Adrenal gland (tissue), 12 donors: ENCODE data around the gene CNNM2. TPM values are rescaled to one million over a fixed set of nuclear protein-coding genes. Genes with fewer than 3 reads are reported as not detected.

Experiments used
- DNase-seq, 7 donors: peaks; one replicate each; pipeline ENCODE4 v3.0.0-alpha.2; 2019 to 2020
- H3K27ac ChIP-seq, 5 donors: fragments of 200-600 bp; sonication (generic) in 4 of 5; 1 replicate in 3 of 5; 2 replicates in 2 of 5; pipeline versions ENCODE4 v1.5.1 to v1.8.0; 2016 to 2020; ENCODE audit warnings: mild to moderate bottlenecking in 1 of 5
- H3K27me3 ChIP-seq: fragments of 200-600 bp; 2 replicates; pipeline ENCODE4 v1.8.0; 2021
- H3K36me3 ChIP-seq, 2 donors: fragments of 200-600 bp; replicated peaks in 1 of 2; 1 replicate in 1 of 2; 2 replicates in 1 of 2; pipeline versions ENCODE4 v1.5.1 to v1.8.0; 2018 to 2022
- H3K4me1 ChIP-seq, 2 donors: fragments of 200-600 bp; replicated peaks in 1 of 2; 1 replicate in 1 of 2; 2 replicates in 1 of 2; pipeline versions ENCODE4 v1.5.1 to v1.8.0; 2018 to 2021
- H3K4me3 ChIP-seq, 4 donors: fragments of 200-600 bp; sonication (generic) in 3 of 4; one replicate each; pipeline ENCODE4 v1.5.1; 2016 to 2018
- H3K9me3 ChIP-seq, 3 donors: fragments of 200-600 bp; sonication (generic) in 1 of 3; replicated peaks in 1 of 3; 1 replicate in 2 of 3; 2 replicates in 1 of 3; pipeline versions ENCODE4 v1.5.1 to v1.8.0; 2016 to 2021
- POLR2A ChIP-seq, 2 donors: fragments of 450-650 bp; IDR thresholded peaks; one replicate each; pipeline ENCODE4 v1.6.1; 2017; ENCODE audit warnings: antibody characterized with exemption in 2 of 2, mild to moderate bottlenecking in 2 of 2, moderate library complexity in 1 of 2
- WGBS, 4 donors: extraction: QIAGEN DNeasy Blood & Tissue Kit in 2 of 4; methylation state at CpG; one replicate each; pipeline versions ENCODE4 v1.1.5 to v1.1.7; 2013 to 2017; 5-methylcytosine and 5-hydroxymethylcytosine counted together
- intact Hi-C, 2 donors: fragments of 100-400 bp; cut with DNase I; formaldehyde crosslinking; loops; one replicate each; pipeline versions ENCODE4 v1.14.1 to v1.15.0; 2022 to 2023
- polyA plus RNA-seq, 3 donors: library from polyadenylated mRNA; stranded (reverse); fragments of 200-250 nt in 2 of 3; fragments of 350-450 nt in 1 of 3; fragmentation: Illumina TruSeq in 1 of 3; extraction: RNeasy Lipid Tissue Mini Kit (QIAGEN cat#74804) in 1 of 3; gene quantifications; one replicate each; pipeline ENCODE4 v1.2.3, GENCODE V29; 2013 to 2014
- total RNA-seq, 9 donors: library from RNA; depleted of rRNA in 4 of 9; stranded (reverse); fragments of >200 nt in 4 of 9; fragments of 120-200 nt in 1 of 9; fragmentation: NEBNext Ultra II Directional in 1 of 9; extraction: Animal tissue kit (Norgen Biotek cat#: 25700) in 1 of 9; gene quantifications; one replicate each; pipeline versions ENCODE4 v1.1.0 to v1.2.4, GENCODE V29; 2013 to 2023
- TF ChIP-seq, protein P1 (sequence below), 6 experiments: fragments of 450-650 bp in 4 of 6; fragments of 200-600 bp in 2 of 6; sonication (generic) in 1 of 6; IDR thresholded peaks; 1 replicate in 5 of 6; 2 replicates in 1 of 6; pipeline versions ENCODE4 v1.5.1 to v1.8.0; 2016 to 2021; ENCODE audit warnings: antibody characterized with exemption in 6 of 6, mild to moderate bottlenecking in 2 of 6, moderate library complexity in 1 of 6
- donor health status: healthy with polysubstance abuse.
- donor health status: Bipolar disorder and iron deficiency.
- donor health status: DM: yes; HTN: yes; CAD: no.
- donor health status: DM: no; HTN: no; CAD: no.
- donor health status: DM: no; HTN: no; CAD: no.
- donor health status: DM: yes; HTN: yes; CAD: no.

The CNNM2 gene
- total and polyA plus RNA-seq, 12 donors: 5.4 to 52.0 (median 36.6) TPM

DNA sequence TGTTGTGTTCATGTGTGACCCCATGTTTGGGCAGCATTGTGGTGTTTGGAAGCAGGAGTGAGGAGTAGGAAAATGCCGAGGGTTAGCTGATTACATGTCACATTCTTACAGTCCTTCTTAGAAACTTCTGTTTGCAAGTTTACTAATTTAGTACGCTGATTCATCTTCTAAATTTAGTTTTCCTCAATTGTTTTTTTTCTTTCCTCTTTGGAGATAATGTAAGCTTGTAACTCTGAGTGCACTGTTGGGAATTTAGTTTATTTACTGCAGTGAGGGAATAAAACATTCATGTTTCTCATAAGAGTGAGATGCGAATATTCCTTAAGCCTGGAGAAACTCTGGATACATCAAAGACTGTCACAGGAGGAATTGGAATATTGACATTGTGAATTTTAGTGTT is 139.9 kb downstream of the CNNM2 start:
- Histone ChIP-seq H3K9me3 (no peaks in the 10 kb centered on the region), H3K4me1 (peaks cover 11 to 32% of the 10 kb centered on the region in 2 donors), H3K36me3 (no peaks in the 10 kb centered on the region), H3K27ac (peak overlapping the region in 3 of 5 donors; percentile 27 to 75 (median 71)), H3K4me3 (no peak overlapping the region), H3K27me3 (no peaks in the 10 kb centered on the region)
- intact Hi-C loops: no loop called here
- TF ChIP-seq POLR2A (IDR thresholded peaks at IDR 0.05): no peak
- TF ChIP-seq, protein P1, sequence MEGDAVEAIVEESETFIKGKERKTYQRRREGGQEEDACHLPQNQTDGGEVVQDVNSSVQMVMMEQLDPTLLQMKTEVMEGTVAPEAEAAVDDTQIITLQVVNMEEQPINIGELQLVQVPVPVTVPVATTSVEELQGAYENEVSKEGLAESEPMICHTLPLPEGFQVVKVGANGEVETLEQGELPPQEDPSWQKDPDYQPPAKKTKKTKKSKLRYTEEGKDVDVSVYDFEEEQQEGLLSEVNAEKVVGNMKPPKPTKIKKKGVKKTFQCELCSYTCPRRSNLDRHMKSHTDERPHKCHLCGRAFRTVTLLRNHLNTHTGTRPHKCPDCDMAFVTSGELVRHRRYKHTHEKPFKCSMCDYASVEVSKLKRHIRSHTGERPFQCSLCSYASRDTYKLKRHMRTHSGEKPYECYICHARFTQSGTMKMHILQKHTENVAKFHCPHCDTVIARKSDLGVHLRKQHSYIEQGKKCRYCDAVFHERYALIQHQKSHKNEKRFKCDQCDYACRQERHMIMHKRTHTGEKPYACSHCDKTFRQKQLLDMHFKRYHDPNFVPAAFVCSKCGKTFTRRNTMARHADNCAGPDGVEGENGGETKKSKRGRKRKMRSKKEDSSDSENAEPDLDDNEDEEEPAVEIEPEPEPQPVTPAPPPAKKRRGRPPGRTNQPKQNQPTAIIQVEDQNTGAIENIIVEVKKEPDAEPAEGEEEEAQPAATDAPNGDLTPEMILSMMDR (IDR thresholded peaks at IDR 0.05): no peak
- WGBS, 4 donors: 48 to 54% (median 52%) methylated on average over 3 of the region's 3 CpGs
- DNase-seq: no peak

DNA sequence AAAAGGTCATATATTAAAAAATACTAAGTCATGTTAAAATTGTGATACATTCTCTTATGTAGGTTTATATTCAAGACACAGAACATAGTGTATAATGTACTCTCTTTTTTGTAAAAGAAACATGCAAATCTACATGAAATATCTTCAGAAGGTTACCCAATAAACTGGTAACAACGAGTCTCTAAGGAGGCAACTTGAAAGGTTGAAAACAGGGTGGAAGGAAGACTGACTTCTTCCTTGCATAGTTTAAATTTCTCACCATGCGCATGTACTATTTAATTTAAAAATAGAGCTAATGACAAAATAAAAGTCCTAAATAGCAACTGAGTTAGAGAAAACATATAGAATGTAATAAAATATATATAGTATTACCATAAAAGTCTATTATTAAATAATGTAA is 142.5 kb downstream of the CNNM2 start:
- intact Hi-C loops: loop anchor here in 1 of 2 donors (10.0 kb wide), 1 partner anchor 336 kb away; no protein-coding TSS in a partner anchor

DNA sequence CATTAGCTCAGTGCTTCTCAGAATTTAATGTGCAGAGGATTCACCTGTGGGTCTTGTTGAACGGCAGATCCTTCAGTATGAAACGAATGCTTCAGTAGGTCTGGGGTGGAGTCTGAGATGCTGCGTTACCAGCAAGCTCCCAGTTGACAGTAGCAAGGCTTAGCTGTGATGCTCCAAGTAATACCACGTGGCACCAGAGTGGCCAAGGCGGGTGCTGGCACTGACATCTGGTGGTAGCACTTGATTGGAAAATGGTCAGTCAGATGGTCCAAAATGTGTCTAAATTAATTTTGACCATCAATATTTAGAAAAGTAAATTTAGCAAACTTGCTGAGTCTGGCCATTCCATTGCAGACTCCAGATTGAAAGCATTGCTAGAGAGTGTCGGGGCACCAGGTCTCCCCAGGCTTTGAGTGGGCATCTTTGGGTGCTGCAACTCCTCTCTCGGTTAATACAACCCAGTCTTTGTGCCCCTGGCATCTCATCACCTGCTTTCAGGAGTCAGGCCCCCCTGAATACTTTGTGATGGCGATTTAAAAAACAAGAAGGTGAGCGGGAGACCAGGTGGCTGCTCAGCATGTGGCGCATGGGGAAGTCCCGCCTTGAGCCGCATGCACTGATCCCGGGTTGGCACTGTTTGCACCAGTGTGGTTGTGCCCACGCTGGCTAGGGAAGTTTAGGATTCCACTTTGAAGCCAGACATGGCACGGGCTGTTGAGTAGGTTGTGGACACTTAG is 144.9 kb downstream of the CNNM2 start:
- no peak overlapping the region for H3K27ac ChIP-seq
- intact Hi-C loops: loop anchor here in 1 of 2 donors (10.0 kb wide), 1 partner anchor 338 kb away; no protein-coding TSS in a partner anchor
- H3K27me3 ChIP-seq: no peaks in the 10 kb centered on the region
- 86 to 91% (median 89%) methylated on average over 14 to 15 of the region's 15 CpGs for WGBS, 4 donors
- DNase-seq: no peak
- H3K4me3 ChIP-seq: no peak overlapping the region
- H3K4me1 ChIP-seq: peaks cover 0 to 3% of the 10 kb centered on the region in 2 donors
- no peaks in the 10 kb centered on the region for H3K9me3 ChIP-seq
- TF ChIP-seq, protein P1 (IDR thresholded peaks at IDR 0.05): peak in 1 of 6 experiments; percentile 9
- no peak for TF ChIP-seq POLR2A (IDR thresholded peaks at IDR 0.05)
- no peaks in the 10 kb centered on the region for H3K36me3 ChIP-seq

More for the DNA sequence above, 142.5 kb downstream of the CNNM2 start:
- Histone ChIP-seq H3K27me3 (no peaks in the 10 kb centered on the region), H3K9me3 (no peaks in the 10 kb centered on the region), H3K27ac (no peak overlapping the region), H3K4me3 (no peak overlapping the region), H3K36me3 (no peaks in the 10 kb centered on the region), H3K4me1 (peaks cover 0 to 11% of the 10 kb centered on the region in 2 donors)
- no peak for DNase-seq
- TF ChIP-seq POLR2A (IDR thresholded peaks at IDR 0.05): no peak
- TF ChIP-seq, protein P1 (IDR thresholded peaks at IDR 0.05): no peak
- WGBS, 4 donors: 79 to 88% (median 85%) methylated on average over 2 of the region's 2 CpGs

DNA sequence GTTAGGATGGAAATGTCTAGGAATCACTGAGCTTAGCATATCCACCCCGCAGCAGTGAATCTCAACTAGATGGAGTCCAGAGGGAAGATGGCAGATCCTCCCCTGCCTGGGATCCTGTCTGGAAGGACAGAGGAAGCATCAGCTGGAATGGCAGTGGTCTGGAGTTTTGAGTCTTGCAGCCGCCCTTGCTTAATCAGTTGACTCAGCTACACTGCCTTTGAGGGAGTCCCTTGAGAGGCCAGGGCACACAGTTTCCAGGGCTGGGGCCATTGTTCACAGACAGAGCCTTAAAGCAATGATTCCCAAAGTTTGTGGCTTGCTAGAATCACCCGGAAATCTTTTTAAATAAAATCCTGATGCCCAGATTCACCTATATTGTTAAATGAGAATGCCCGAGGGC is 146.9 kb downstream of the CNNM2 start:
- 92 to 100% (median 94%) methylated on average over 4 of the region's 4 CpGs for WGBS, 4 donors
- peaks cover 0 to 8% of the 10 kb centered on the region in 2 donors for H3K36me3 ChIP-seq
- intact Hi-C loops: loop anchor here (5.0 to 10.0 kb wide), 2 partner anchors 148 to 340 kb away; partner anchors contain the start of gene CNNM2 (in 2 of the 2)

More for the DNA sequence above, 146.9 kb downstream of the CNNM2 start:
- H3K4me3 ChIP-seq: no peak overlapping the region
- H3K9me3 ChIP-seq: no peaks in the 10 kb centered on the region
- no peaks in the 10 kb centered on the region for H3K4me1 ChIP-seq
- no peak overlapping the region for H3K27ac ChIP-seq
- no peak for DNase-seq
- no peak for TF ChIP-seq POLR2A (IDR thresholded peaks at IDR 0.05)
- TF ChIP-seq, protein P1 (IDR thresholded peaks at IDR 0.05): no peak
- no peaks in the 10 kb centered on the region for H3K27me3 ChIP-seq
